HG03378 (cell line): ENCODE measurements around the gene ARL6IP6.
A peak's percentile ranks its signal among the peaks of the same experiment; 100 is the strongest.
"Not testable (repeated sequence)": the region's sequence is repeated elsewhere in the genome, so short reads cannot be mapped to it uniquely, and the experiment has no call there.

Experiments used
- ATAC-seq: cut with Tn5 transposase; IDR thresholded peaks from one replicate; pipeline ENCODE4 v1.9.1; 2021; ENCODE audit warnings: mild to moderate bottlenecking, moderate library complexity; ENCODE audit not compliant: unreplicated experiment

Gene ARL6IP6

GRCh38 chr2:152720794-152721193 is 2.4 kb downstream of the ARL6IP6 start:
- ATAC-seq, result no peak

- not testable (repeated sequence) for ATAC-seq
These were observed 4.2 kb downstream of the ARL6IP6 start for GRCh38 chr2:152722639-152723038.

- ATAC-seq, result no peak
These were observed 5.5 kb downstream of the ARL6IP6 start for GRCh38 chr2:152723918-152724317.

GRCh38 chr2:152729844-152730243 is 11.4 kb downstream of the ARL6IP6 start:
- no peak for ATAC-seq

GRCh38 chr2:152730591-152731333 is 12.3 kb downstream of the ARL6IP6 start:
- peak; percentile 86 for ATAC-seq

GRCh38 chr2:152737509-152737908 is 19.1 kb downstream of the ARL6IP6 start:
- ATAC-seq, result not testable (repeated sequence)

GRCh38 chr2:152738438-152738837 is 20.0 kb downstream of the ARL6IP6 start:
- no peak for ATAC-seq

- ATAC-seq, result not testable (repeated sequence)
These were observed 21.3 kb downstream of the ARL6IP6 start for GRCh38 chr2:152739705-152740104.

GRCh38 chr2:152740743-152741328 is 22.4 kb downstream of the ARL6IP6 start:
- peak; percentile 90 for ATAC-seq

GRCh38 chr2:152743002-152743401 is 24.6 kb downstream of the ARL6IP6 start:
- peak; percentile 55 for ATAC-seq

GRCh38 chr2:152747751-152748150 is 29.3 kb downstream of the ARL6IP6 start:
- not testable (repeated sequence) for ATAC-seq

- ATAC-seq, result no peak
These were observed 36.6 kb downstream of the ARL6IP6 start for GRCh38 chr2:152755029-152755428.

- no peak for ATAC-seq
These were observed 41.1 kb downstream of the ARL6IP6 start for GRCh38 chr2:152759290-152760072.

- ATAC-seq, result no peak
These were observed 42.8 kb downstream of the ARL6IP6 start for GRCh38 chr2:152761214-152761613.

- ATAC-seq, result no peak
These were observed 43.8 kb downstream of the ARL6IP6 start for GRCh38 chr2:152762202-152762601.

GRCh38 chr2:152763208-152763607 is 44.8 kb downstream of the ARL6IP6 start:
- ATAC-seq, result not testable (repeated sequence)

- no peak for ATAC-seq
These were observed 45.2 kb downstream of the ARL6IP6 start for GRCh38 chr2:152763651-152764050.

GRCh38 chr2:152766928-152767327 is 48.5 kb downstream of the ARL6IP6 start:
- no peak for ATAC-seq

- no peak for ATAC-seq
These were observed 62.8 kb downstream of the ARL6IP6 start for GRCh38 chr2:152781175-152781574.

GRCh38 chr2:152782171-152782570 is 63.8 kb downstream of the ARL6IP6 start:
- no peak for ATAC-seq

- no peak for ATAC-seq
These were observed 72.5 kb downstream of the ARL6IP6 start for GRCh38 chr2:152790883-152791282.

GRCh38 chr2:152791979-152792378 is 73.6 kb downstream of the ARL6IP6 start:
- ATAC-seq, result no peak
